Stimulated activated CD4-positive, alpha-beta T cell treated with anti-CD3 and anti-CD28 coated beads, Interleukin-1b, Interleukin-23, amount 100 ng/mL, for 48 hours (primary cell): ENCODE results near the gene GPS2.
A peak's percentile ranks its signal among the peaks of the same experiment; 100 is the strongest.

Experiments used
- DNase-seq: peaks from one replicate; pipeline ENCODE4 v3.0.0-alpha.2; 2020

The GPS2 gene

GRCh38 chr17:7315570-7316235 is 543 bp upstream of the GPS2 start:
- no peak for DNase-seq

- no peak for DNase-seq
These were observed 1.1 kb downstream of the GPS2 start for GRCh38 chr17:7313890-7314718.

GRCh38 chr17:7313088-7313889 is 1.9 kb downstream of the GPS2 start:
- peak; percentile 32 for DNase-seq

- no peak for DNase-seq
These were observed 2.6 kb downstream of the GPS2 start for GRCh38 chr17:7312432-7313087.

GRCh38 chr17:7311110-7311705 is 4.0 kb downstream of the GPS2 start:
- DNase-seq, result no peak

GRCh38 chr17:7309628-7310027 is 5.5 kb downstream of the GPS2 start:
- DNase-seq, result no peak

GRCh38 chr17:7308625-7309433 is 6.3 kb downstream of the GPS2 start:
- peak; percentile 86 for DNase-seq

- DNase-seq, result peak; percentile 55
These were observed 7.2 kb downstream of the GPS2 start for GRCh38 chr17:7307686-7308624.

GRCh38 chr17:7306911-7307685 is 8.1 kb downstream of the GPS2 start, which contains the start of gene EIF5A:
Gene EIF5A, plus strand, starts transcription at chr17:7307628. Its CDS starts 2,008 bp downstream, at chr17:7309636.
- peak; percentile 100 for DNase-seq

GRCh38 chr17:7304179-7304578 is 11.0 kb downstream of the GPS2 start:
- no peak for DNase-seq

- peak; percentile 59 for DNase-seq
These were observed 18.8 kb downstream of the GPS2 start for GRCh38 chr17:7296189-7296861.

GRCh38 chr17:7295230-7296180 is 19.7 kb downstream of the GPS2 start:
- no peak for DNase-seq

- peak; percentile 86 for DNase-seq
These were observed 20.5 kb downstream of the GPS2 start, which contains the start of gene YBX2 for GRCh38 chr17:7294614-7295153. Gene YBX2, minus strand, starts transcription at chr17:7294639. Its CDS starts 139 bp downstream, at chr17:7294500.

GRCh38 chr17:7293816-7294613 is 21.1 kb downstream of the GPS2 start:
- DNase-seq, result no peak

- DNase-seq, result no peak
These were observed 22.0 kb downstream of the GPS2 start for GRCh38 chr17:7293159-7293558.

- no peak for DNase-seq
These were observed 22.4 kb downstream of the GPS2 start for GRCh38 chr17:7292729-7293128.
